Activated CD4-positive, alpha-beta memory T cell treated with anti-CD3 and anti-CD28 coated beads, Interleukin-2, amount 10 ng/mL, durations not matched to agents 7 days and 5 days (primary cell): Measurements from ENCODE around the gene LRRC3B. TPM values are rescaled to one million over a fixed set of nuclear protein-coding genes. Genes with fewer than 3 reads are reported as not detected.

Experiments
- CTCF ChIA-PET: fragments of 350-600 bp; sonication (Branson Sonifier 250); formaldehyde crosslinking; loops from one replicate; lab custom pipeline; 2021; ENCODE audit warnings: antibody characterized with exemption, inconsistent platforms; lab: Charles Lee
- POLR2A ChIA-PET: fragments of 350-600 bp; sonication (Branson Sonifier 250); formaldehyde crosslinking; loops from one replicate; lab custom pipeline; 2021; ENCODE audit warnings: antibody characterized with exemption; lab: Charles Lee
- DNase-seq: peaks from one replicate; pipeline ENCODE4 v3.0.0-alpha.2; 2020
- H3K27ac Mint-ChIP-seq: one replicate; pipeline ENCODE4 v1.8.0; 2021; ENCODE audit warnings: mild to moderate bottlenecking, mixed read lengths
- H3K27me3 Mint-ChIP-seq: one replicate; pipeline ENCODE4 v1.8.0; 2021; ENCODE audit warnings: mixed read lengths
- H3K36me3 Mint-ChIP-seq: one replicate; pipeline ENCODE4 v1.8.0; 2021; ENCODE audit warnings: low read depth, mixed read lengths
- H3K4me1 Mint-ChIP-seq: one replicate; pipeline ENCODE4 v1.8.0; 2021; ENCODE audit warnings: mixed read lengths
- H3K4me3 Mint-ChIP-seq: one replicate; pipeline ENCODE4 v1.8.0; 2021; ENCODE audit warnings: mild to moderate bottlenecking, mixed read lengths
- H3K9me3 Mint-ChIP-seq: one replicate; pipeline ENCODE4 v1.8.0; 2021; ENCODE audit warnings: mixed read lengths
- total RNA-seq, 2 experiments: library from RNA; stranded (reverse); gene quantifications; one replicate each; pipeline ENCODE4 v1.2.3, GENCODE V29; 2021

The LRRC3B gene
- total RNA-seq, 2 experiments from 2014 or later, result not detected

- Mint-ChIP-seq H3K27me3 (no peaks in the 10 kb centered on the region), H3K27ac (no peak overlapping the region), H3K4me3 (no peak overlapping the region), H3K4me1 (no peaks in the 10 kb centered on the region), H3K9me3 (no peaks in the 10 kb centered on the region), H3K36me3 (no peaks in the 10 kb centered on the region)
- CTCF ChIA-PET, result no interaction called here
- no peak for DNase-seq
- POLR2A ChIA-PET, result no interaction called here
These were observed 130.5 kb downstream of the LRRC3B start for GRCh38 chr3:26753095-26753494.

GRCh38 chr3:26757978-26758377 lies 135.4 kb downstream of the LRRC3B start:
- CTCF ChIA-PET, result no interaction called here
- Mint-ChIP-seq H3K27ac (no peak overlapping the region), H3K4me3 (no peak overlapping the region), H3K36me3 (no peaks in the 10 kb centered on the region), H3K27me3 (no peaks in the 10 kb centered on the region), H3K9me3 (no peaks in the 10 kb centered on the region), H3K4me1 (no peaks in the 10 kb centered on the region)
- DNase-seq, result no peak
- POLR2A ChIA-PET, result no interaction called here
